HEK293 (cell line): ENCODE data around the gene HOXD9.

Experiments
- CTCF ChIA-PET: fragments of 350-600 bp; formaldehyde crosslinking; extraction: SDS; loops from one replicate; lab custom pipeline; 2021; ENCODE audit warnings: antibody characterized with exemption; lab: Yijun Ruan, JAX
- POLR2A ChIA-PET: fragments of 300-600 bp; formaldehyde crosslinking; extraction: SDS; loops from one replicate; lab custom pipeline; 2020; ENCODE audit warnings: antibody characterized with exemption, inconsistent platforms; lab: Yijun Ruan, JAX
- H3K27ac ChIP-seq: fragments of 200-500 bp; sonication (Bioruptor generic); 2 replicates; pipeline ENCODE4 v1.5.1; 2014; ENCODE audit warnings: low read depth, low read length, control low read depth, inconsistent platforms; ENCODE audit errors: extremely low read depth
- H3K36me3 ChIP-seq, 2 experiments: fragments of 200-500 bp in 1 of 2; sonication (Bioruptor generic) in 1 of 2; 1 replicate in 1 of 2; 2 replicates in 1 of 2; pipeline ENCODE4 v1.5.1; 2014 to 2017; ENCODE audit warnings: inconsistent platforms in 2 of 2, low read length in 2 of 2; ENCODE audit not compliant: control insufficient read depth in 2 of 2, insufficient read depth in 1 of 2
- H3K4me1 ChIP-seq: fragments of 200-500 bp; sonication (Bioruptor generic); 2 replicates; pipeline ENCODE4 v1.5.1; 2014; ENCODE audit warnings: mild to moderate bottlenecking, low read length, inconsistent platforms; ENCODE audit not compliant: control insufficient read depth, insufficient read depth
- H3K4me3 ChIP-seq: 2 replicates; pipeline ENCODE4 v1.5.1; 2011; ENCODE audit warnings: low read depth, mild to moderate bottlenecking, control low read depth, low read length, moderate library complexity
- H3K9me3 ChIP-seq: fragments of 200-500 bp; sonication (Bioruptor generic); 2 replicates; pipeline ENCODE4 v1.5.1; 2014; ENCODE audit warnings: low read depth, low read length, inconsistent platforms; ENCODE audit not compliant: control insufficient read depth, insufficient read depth
- BCL11A ChIP-seq: fragments of 450-650 bp; formaldehyde crosslinking; IDR thresholded peaks from 2 replicates; pipeline ENCODE4 v1.5.1; 2016; ENCODE audit warnings: low read depth, missing biosample characterization, missing genetic modification characterization
- EGR2 ChIP-seq: fragments of 450-650 bp; formaldehyde crosslinking; IDR thresholded peaks from 2 replicates; pipeline ENCODE4 v1.5.1; 2016; ENCODE audit warnings: low read depth, missing biosample characterization, missing genetic modification characterization
- HOXD13 ChIP-seq: sonication (generic); formaldehyde crosslinking; IDR thresholded peaks from 2 replicates; pipeline ENCODE4 v1.8.0; 2022; ENCODE audit warnings: missing genetic modification reagents, borderline replicate concordance
- OVOL3 ChIP-seq: fragments of 450-650 bp; formaldehyde crosslinking; IDR thresholded peaks from 2 replicates; pipeline ENCODE4 v1.5.1; 2016; ENCODE audit warnings: missing biosample characterization, missing genetic modification characterization
- RBAK ChIP-seq: fragments of 450-650 bp; formaldehyde crosslinking; IDR thresholded peaks from 2 replicates; pipeline ENCODE4 v1.5.1; 2016; ENCODE audit warnings: missing biosample characterization, missing genetic modification characterization
- ZBTB20 ChIP-seq: fragments of 450-650 bp; formaldehyde crosslinking; IDR thresholded peaks from 2 replicates; pipeline ENCODE4 v1.5.1; 2016; ENCODE audit warnings: missing biosample characterization, missing genetic modification characterization
- ZNF10 ChIP-seq: fragments of 450-650 bp; formaldehyde crosslinking; IDR thresholded peaks from 2 replicates; pipeline ENCODE4 v1.5.1; 2017; ENCODE audit warnings: missing biosample characterization, missing genetic modification characterization
- ZNF114 ChIP-seq: fragments of 450-650 bp; formaldehyde crosslinking; IDR thresholded peaks from 2 replicates; pipeline ENCODE4 v1.5.0; 2017; ENCODE audit warnings: missing biosample characterization, missing genetic modification characterization
- ZNF24 ChIP-seq: fragments of 450-650 bp; formaldehyde crosslinking; IDR thresholded peaks from 2 replicates; pipeline ENCODE4 v1.5.1; 2016; ENCODE audit warnings: missing biosample characterization, missing genetic modification characterization
- ZNF629 ChIP-seq: fragments of 450-650 bp; formaldehyde crosslinking; IDR thresholded peaks from 2 replicates; pipeline ENCODE4 v1.5.1; 2017; ENCODE audit warnings: missing biosample characterization, missing genetic modification characterization
- ZNF658 ChIP-seq: fragments of 450-650 bp; formaldehyde crosslinking; IDR thresholded peaks from 2 replicates; pipeline ENCODE4; 2016; ENCODE audit warnings: missing biosample characterization, missing genetic modification characterization
- ZNF660 ChIP-seq: fragments of 450-650 bp; IDR thresholded peaks from 2 replicates; pipeline ENCODE4 v1.5.1; 2018; ENCODE audit warnings: missing biosample characterization, mild to moderate bottlenecking, missing genetic modification characterization
- ZNF76 ChIP-seq: fragments of 450-650 bp; formaldehyde crosslinking; IDR thresholded peaks from 2 replicates; pipeline ENCODE4; 2016; ENCODE audit warnings: low read depth, missing biosample characterization, missing genetic modification characterization, borderline replicate concordance
- ZNF768 ChIP-seq: fragments of 450-650 bp; formaldehyde crosslinking; IDR thresholded peaks from 2 replicates; pipeline ENCODE4 v1.5.1; 2018; ENCODE audit warnings: missing biosample characterization, mild to moderate bottlenecking, missing genetic modification characterization
- TF ChIP-seq, protein P1 (sequence below): fragments of 450-650 bp; formaldehyde crosslinking; IDR thresholded peaks from 2 replicates; pipeline ENCODE4 v1.5.1; 2017; ENCODE audit warnings: missing biosample characterization, missing genetic modification characterization
- TF ChIP-seq, protein P2 (sequence below): fragments of 450-650 bp; formaldehyde crosslinking; IDR thresholded peaks from 2 replicates; pipeline ENCODE4 v1.5.1; 2017; ENCODE audit warnings: missing biosample characterization, missing genetic modification characterization
- TF ChIP-seq, protein P3 (sequence below): fragments of 450-650 bp; formaldehyde crosslinking; conservative IDR thresholded peaks from 2 replicates; pipeline ENCODE4 v1.5.1; 2016; ENCODE audit warnings: low read depth, missing biosample characterization, missing genetic modification characterization
- TF ChIP-seq, protein P4 (sequence below): fragments of 450-650 bp; formaldehyde crosslinking; IDR thresholded peaks from 2 replicates; pipeline ENCODE4 v1.5.1; 2017; ENCODE audit warnings: missing biosample characterization, missing genetic modification characterization

Gene HOXD9

DNA sequence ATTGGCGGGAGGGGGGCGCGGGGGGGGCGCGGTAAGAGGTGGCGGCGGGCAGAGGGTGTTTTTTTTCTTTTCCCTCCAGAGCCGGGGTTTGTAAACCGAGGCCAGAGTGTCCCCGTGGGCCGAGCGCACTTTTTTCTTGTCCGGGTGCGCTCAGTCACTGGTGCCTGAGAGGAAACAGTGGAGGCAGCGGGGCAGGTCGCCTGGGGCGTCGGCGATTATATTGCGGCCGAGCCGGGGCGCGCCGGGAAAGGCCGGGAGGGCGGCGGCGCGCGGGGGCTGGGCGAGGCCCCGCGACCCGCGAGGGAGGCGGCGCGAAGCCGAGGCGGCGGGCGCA is 7.3 kb downstream of the HOXD9 start:
- POLR2A ChIA-PET, result interaction anchor here (0.6 to 1.7 kb wide), 5 partner anchors 24 to 514 kb away, joined by 3 to 4 read pairs (median 3); no protein-coding TSS in a partner anchor
- CTCF ChIA-PET, result interaction anchor here (0.7 to 3.1 kb wide), 8 partner anchors 11 to 1019 kb away, joined by 3 to 19 read pairs (median 4); no protein-coding TSS in a partner anchor

DNA sequence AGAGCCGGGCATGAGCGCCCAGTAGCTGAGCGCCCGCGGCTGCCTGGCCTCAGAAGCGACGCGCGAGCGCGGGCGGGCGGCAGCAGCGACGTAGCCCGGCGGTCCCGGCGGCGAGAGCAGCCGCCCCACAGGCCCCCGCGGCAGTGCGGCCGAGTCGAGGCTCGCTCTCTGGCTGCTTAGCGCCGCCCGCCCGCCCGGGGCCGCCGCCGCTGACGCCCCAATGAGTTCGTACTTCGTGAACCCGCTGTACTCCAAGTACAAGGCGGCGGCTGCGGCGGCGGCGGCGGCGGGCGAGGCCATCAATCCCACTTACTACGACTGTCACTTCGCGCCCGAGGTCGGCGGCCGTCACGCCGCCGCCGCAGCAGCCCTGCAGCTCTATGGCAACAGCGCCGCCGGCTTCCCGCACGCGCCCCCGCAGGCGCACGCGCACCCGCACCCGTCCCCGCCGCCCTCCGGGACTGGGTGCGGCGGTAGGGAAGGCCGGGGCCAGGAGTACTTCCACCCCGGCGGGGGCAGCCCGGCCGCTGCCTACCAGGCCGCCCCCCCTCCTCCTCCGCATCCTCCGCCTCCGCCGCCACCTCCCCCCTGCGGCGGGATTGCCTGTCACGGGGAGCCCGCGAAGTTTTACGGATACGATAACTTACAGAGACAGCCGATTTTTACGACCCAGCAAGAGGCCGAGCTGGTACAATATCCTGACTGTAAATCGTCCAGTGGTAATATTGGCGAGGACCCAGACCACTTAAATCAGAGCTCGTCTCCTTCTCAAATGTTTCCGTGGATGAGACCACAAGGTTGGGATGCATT is 7.8 kb downstream of the HOXD9 start:
- no peaks in the 10 kb centered on the region for H3K9me3 ChIP-seq
- peak overlapping the region; percentile 56 for H3K4me3 ChIP-seq
- H3K27ac ChIP-seq, result peak overlapping the region; percentile 98
- POLR2A ChIA-PET, result interaction anchor here (0.6 to 1.7 kb wide), 7 partner anchors 11 to 514 kb away, joined by 3 to 6 read pairs (median 3); no protein-coding TSS in a partner anchor
- no peaks in the 10 kb centered on the region for H3K36me3 ChIP-seq
- CTCF ChIA-PET, result interaction anchor here (0.5 to 3.1 kb wide), 12 partner anchors 10 to 1018 kb away, joined by 3 to 19 read pairs (median 4); no protein-coding TSS in a partner anchor
- H3K4me1 ChIP-seq, result peaks cover 10% of the 10 kb centered on the region; the same call in 1 of the 2 replicates
- TF ChIP-seq BCL11A, result peak; percentile 33; the same call in 1 of the 2 replicates
- peak; percentile 46; the same call in 1 of the 2 replicates for TF ChIP-seq ZNF24 (tag by site-specific recombination)
- TF ChIP-seq ZNF660 (tag by site-specific recombination), result peak; percentile 53; the same call in 1 of the 2 replicates
- TF ChIP-seq ZNF658 (tag by site-specific recombination), result no peak
- peak; percentile 87 for TF ChIP-seq EGR2 (tag by site-specific recombination)
- TF ChIP-seq, protein P1, sequence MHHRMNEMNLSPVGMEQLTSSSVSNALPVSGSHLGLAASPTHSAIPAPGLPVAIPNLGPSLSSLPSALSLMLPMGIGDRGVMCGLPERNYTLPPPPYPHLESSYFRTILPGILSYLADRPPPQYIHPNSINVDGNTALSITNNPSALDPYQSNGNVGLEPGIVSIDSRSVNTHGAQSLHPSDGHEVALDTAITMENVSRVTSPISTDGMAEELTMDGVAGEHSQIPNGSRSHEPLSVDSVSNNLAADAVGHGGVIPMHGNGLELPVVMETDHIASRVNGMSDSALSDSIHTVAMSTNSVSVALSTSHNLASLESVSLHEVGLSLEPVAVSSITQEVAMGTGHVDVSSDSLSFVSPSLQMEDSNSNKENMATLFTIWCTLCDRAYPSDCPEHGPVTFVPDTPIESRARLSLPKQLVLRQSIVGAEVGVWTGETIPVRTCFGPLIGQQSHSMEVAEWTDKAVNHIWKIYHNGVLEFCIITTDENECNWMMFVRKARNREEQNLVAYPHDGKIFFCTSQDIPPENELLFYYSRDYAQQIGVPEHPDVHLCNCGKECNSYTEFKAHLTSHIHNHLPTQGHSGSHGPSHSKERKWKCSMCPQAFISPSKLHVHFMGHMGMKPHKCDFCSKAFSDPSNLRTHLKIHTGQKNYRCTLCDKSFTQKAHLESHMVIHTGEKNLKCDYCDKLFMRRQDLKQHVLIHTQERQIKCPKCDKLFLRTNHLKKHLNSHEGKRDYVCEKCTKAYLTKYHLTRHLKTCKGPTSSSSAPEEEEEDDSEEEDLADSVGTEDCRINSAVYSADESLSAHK (tag by site-specific recombination), result peak; percentile 84
- TF ChIP-seq HOXD13 (CRISPR knock-in tag), result 0 out of 2 replicates have a peak, but pooled peaks have one; percentile 45
- no peak for TF ChIP-seq RBAK (tag by site-specific recombination)
- TF ChIP-seq OVOL3 (tag by site-specific recombination), result peak; percentile 65; the same call in 1 of the 2 replicates
- TF ChIP-seq ZNF114 (tag by site-specific recombination), result no peak
- TF ChIP-seq, protein P2, sequence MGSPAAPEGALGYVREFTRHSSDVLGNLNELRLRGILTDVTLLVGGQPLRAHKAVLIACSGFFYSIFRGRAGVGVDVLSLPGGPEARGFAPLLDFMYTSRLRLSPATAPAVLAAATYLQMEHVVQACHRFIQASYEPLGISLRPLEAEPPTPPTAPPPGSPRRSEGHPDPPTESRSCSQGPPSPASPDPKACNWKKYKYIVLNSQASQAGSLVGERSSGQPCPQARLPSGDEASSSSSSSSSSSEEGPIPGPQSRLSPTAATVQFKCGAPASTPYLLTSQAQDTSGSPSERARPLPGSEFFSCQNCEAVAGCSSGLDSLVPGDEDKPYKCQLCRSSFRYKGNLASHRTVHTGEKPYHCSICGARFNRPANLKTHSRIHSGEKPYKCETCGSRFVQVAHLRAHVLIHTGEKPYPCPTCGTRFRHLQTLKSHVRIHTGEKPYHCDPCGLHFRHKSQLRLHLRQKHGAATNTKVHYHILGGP (tag by site-specific recombination), result no peak
- TF ChIP-seq ZNF76 (tag by site-specific recombination), result peak; percentile 36; the same call in 1 of the 2 replicates
- peak; percentile 55; the same call in 1 of the 2 replicates for TF ChIP-seq ZBTB20 (tag by site-specific recombination)
- TF ChIP-seq ZNF768 (tag by site-specific recombination), result no peak
- TF ChIP-seq ZNF10 (tag by site-specific recombination), result 0 out of 2 replicates have a peak, but pooled peaks have one; percentile 32
- peak; percentile 37; the same call in 1 of the 2 replicates for TF ChIP-seq ZNF629 (tag by site-specific recombination)

More for the DNA sequence above, 7.3 kb downstream of the HOXD9 start:
- no peaks in the 10 kb centered on the region for H3K9me3 ChIP-seq
- peaks cover 0 to 5% of the 10 kb centered on the region in 2 experiments; a peak in 1 of 3 replicates for H3K36me3 ChIP-seq
- H3K4me3 ChIP-seq, result peak overlapping the region; percentile 56
- H3K4me1 ChIP-seq, result peaks cover 5% of the 10 kb centered on the region; the same call in 1 of the 2 replicates
- TF ChIP-seq, protein P3, sequence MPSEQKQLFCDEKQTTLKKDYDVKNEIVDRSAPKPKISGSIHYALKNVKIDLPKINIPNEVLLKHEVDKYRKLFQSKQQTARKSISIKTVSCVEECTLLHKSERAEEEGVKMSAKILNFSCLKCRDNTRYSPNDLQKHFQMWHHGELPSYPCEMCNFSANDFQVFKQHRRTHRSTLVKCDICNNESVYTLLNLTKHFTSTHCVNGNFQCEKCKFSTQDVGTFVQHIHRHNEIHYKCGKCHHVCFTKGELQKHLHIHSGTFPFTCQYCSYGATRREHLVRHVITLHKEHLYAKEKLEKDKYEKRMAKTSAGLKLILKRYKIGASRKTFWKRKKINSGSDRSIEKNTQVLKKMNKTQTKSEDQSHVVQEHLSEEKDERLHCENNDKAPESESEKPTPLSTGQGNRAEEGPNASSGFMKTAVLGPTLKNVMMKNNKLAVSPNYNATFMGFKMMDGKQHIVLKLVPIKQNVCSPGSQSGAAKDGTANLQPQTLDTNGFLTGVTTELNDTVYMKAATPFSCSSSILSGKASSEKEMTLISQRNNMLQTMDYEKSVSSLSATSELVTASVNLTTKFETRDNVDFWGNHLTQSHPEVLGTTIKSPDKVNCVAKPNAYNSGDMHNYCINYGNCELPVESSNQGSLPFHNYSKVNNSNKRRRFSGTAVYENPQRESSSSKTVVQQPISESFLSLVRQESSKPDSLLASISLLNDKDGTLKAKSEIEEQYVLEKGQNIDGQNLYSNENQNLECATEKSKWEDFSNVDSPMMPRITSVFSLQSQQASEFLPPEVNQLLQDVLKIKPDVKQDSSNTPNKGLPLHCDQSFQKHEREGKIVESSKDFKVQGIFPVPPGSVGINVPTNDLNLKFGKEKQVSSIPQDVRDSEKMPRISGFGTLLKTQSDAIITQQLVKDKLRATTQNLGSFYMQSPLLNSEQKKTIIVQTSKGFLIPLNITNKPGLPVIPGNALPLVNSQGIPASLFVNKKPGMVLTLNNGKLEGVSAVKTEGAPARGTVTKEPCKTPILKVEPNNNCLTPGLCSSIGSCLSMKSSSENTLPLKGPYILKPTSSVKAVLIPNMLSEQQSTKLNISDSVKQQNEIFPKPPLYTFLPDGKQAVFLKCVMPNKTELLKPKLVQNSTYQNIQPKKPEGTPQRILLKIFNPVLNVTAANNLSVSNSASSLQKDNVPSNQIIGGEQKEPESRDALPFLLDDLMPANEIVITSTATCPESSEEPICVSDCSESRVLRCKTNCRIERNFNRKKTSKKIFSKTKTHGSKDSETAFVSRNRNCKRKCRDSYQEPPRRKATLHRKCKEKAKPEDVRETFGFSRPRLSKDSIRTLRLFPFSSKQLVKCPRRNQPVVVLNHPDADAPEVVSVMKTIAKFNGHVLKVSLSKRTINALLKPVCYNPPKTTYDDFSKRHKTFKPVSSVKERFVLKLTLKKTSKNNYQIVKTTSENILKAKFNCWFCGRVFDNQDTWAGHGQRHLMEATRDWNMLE, result no peak
- no peak for TF ChIP-seq HOXD13 (CRISPR knock-in tag)
- TF ChIP-seq, protein P4, sequence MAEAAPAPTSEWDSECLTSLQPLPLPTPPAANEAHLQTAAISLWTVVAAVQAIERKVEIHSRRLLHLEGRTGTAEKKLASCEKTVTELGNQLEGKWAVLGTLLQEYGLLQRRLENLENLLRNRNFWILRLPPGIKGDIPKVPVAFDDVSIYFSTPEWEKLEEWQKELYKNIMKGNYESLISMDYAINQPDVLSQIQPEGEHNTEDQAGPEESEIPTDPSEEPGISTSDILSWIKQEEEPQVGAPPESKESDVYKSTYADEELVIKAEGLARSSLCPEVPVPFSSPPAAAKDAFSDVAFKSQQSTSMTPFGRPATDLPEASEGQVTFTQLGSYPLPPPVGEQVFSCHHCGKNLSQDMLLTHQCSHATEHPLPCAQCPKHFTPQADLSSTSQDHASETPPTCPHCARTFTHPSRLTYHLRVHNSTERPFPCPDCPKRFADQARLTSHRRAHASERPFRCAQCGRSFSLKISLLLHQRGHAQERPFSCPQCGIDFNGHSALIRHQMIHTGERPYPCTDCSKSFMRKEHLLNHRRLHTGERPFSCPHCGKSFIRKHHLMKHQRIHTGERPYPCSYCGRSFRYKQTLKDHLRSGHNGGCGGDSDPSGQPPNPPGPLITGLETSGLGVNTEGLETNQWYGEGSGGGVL (tag by site-specific recombination), result 0 out of 2 replicates have a peak, but pooled peaks have one; percentile 0
- H3K27ac ChIP-seq, result peak overlapping the region; percentile 98
